ENCODE results near the gene C3orf18.

The C3orf18 gene

DNA sequence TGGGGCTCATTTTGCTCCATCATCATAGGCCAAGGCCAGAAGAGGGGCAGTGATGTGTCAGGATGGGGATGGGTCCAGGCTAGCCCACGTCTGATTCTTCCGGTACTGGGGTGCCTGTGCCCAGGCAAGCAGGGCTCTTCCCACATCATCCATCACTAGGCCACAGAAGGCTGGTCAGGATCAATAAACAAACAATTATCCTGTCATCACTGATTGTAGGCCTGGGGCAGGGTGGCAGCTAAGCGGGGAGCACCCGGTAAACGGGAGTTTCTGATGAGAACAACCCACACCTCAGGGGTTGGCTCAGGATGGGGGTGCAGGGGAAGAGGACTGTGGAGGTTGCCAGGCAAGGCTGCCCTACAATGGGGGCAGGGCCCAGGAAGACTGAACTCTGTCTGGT, 46.0 kb downstream of the C3orf18 start:
- no peak for DNase-seq (ENCODE audit: low read depth)
- TF ChIP-seq, protein P1, sequence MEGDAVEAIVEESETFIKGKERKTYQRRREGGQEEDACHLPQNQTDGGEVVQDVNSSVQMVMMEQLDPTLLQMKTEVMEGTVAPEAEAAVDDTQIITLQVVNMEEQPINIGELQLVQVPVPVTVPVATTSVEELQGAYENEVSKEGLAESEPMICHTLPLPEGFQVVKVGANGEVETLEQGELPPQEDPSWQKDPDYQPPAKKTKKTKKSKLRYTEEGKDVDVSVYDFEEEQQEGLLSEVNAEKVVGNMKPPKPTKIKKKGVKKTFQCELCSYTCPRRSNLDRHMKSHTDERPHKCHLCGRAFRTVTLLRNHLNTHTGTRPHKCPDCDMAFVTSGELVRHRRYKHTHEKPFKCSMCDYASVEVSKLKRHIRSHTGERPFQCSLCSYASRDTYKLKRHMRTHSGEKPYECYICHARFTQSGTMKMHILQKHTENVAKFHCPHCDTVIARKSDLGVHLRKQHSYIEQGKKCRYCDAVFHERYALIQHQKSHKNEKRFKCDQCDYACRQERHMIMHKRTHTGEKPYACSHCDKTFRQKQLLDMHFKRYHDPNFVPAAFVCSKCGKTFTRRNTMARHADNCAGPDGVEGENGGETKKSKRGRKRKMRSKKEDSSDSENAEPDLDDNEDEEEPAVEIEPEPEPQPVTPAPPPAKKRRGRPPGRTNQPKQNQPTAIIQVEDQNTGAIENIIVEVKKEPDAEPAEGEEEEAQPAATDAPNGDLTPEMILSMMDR (IDR thresholded peaks at IDR 0.05; ENCODE audit: low read length, missing control alignments) = no peak
- no peak overlapping the region for H3K4me3 ChIP-seq (replicated peaks; ENCODE audit: low read depth, low read length)

DNA sequence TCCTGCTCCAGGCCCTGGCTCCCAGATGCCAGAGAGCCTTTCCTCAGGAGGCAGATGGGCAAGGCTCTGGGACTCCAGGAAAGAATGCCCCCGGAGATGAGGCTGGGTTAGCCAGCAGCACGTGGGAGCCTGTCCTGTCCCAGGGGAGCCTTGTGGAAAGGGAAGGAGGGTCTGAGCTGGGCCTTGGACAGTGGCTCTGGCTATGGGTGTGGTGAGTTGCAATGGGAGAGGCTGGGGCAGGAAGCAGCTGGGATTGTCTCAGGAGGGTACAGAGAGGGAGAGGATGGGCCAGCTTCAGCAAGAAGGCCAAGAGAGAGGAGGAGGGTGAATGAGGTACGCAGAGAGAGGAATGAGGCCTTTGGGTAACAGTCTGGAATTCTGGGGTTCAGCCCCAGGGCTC, 46.7 kb downstream of the C3orf18 start:
- DNase-seq (ENCODE audit: low read depth) = no peak
- H3K4me3 ChIP-seq (replicated peaks; ENCODE audit: low read depth, low read length) = no peak overlapping the region
- TF ChIP-seq, protein P1 (IDR thresholded peaks at IDR 0.05; ENCODE audit: low read length, missing control alignments) = no peak

DNA sequence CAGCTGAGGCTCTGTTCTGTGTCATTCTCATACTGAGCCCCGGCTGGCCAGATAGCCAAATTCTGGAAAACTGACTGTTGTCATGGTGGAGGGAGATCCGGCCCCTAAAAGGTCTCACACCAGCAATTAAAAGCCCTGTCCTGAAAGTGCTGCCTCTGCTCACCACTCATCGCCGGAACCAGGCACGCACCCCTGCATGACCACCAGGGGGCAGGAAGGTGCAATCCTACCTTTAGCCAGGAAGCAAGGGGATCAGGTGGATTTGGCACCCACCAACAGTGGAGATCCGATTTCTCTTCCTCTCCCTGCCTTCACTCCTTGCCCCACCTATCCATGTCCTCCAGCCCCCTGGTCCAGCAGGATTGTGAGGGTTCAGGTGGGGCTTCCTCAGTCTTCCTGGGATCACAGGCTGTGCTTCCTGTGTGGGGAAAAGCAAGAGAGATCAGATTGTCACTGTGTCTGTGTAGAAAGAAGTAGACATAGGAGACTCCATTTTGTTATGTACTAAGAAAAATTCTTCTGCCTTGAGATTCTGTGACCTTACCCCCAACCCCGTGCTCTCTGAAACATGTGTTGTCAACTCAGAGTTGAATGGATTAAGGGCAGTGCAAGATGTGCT, 48.0 kb downstream of the C3orf18 start:
- peak; percentile 46 for DNase-seq (ENCODE audit: low read depth)
- H3K4me3 ChIP-seq (replicated peaks; ENCODE audit: low read depth, low read length) = no peak overlapping the region
- TF ChIP-seq, protein P1 (IDR thresholded peaks at IDR 0.05; ENCODE audit: low read length, missing control alignments) = peak; percentile 98

DNA sequence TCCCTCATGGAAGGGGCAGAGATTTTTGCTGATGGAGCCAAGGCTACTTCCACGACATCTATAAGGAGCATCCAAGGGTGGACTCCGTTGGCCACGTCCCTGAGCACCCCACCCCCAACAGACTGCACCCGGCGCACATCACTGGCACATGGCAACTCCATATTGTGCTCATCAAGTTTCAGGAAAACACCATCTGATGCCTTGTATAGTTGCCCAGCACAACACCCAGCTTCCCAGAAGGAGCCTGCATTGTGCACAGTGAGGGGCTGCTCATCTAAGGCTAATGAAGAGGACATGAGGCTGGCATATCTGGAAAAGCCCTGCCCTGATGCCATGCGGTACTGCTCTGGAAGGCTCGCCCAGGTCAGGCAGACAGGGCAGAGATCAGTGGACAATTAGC, 49.1 kb downstream of the C3orf18 start:
- H3K4me3 ChIP-seq (replicated peaks; ENCODE audit: low read depth, low read length) = no peak overlapping the region

DNA sequence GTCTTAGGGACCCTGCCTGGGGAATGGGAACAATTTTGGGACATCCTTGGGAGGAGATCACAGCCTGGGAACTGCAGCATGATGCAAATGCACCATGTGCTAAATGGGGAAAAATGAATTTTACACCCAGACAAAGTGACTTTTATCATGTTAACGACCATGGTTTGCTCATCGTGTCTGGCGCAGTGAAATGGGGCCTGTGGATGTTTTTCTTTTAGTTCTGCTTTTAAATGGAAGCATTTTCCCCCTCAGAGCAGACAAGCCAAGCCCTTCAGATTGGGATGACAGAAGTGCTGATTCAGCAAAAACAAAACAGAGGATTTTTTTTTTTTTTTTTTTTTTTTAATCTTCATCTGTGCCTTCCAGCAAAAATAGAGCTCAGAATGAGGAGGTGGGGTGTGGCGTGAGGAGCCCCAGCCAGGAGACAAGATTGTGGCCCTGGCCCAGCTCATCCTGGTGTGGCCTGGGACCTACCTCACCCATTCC, 49.8 kb downstream of the C3orf18 start:
- TF ChIP-seq, protein P1 (IDR thresholded peaks at IDR 0.05; ENCODE audit: low read length, missing control alignments) = no peak
- no peak for DNase-seq (ENCODE audit: low read depth)
- no peak overlapping the region for H3K4me3 ChIP-seq (replicated peaks; ENCODE audit: low read depth, low read length)

More for the DNA sequence above, 49.1 kb downstream of the C3orf18 start:
- TF ChIP-seq, protein P1 (IDR thresholded peaks at IDR 0.05; ENCODE audit: low read length, missing control alignments) = no peak
- DNase-seq (ENCODE audit: low read depth) = no peak

DNA sequence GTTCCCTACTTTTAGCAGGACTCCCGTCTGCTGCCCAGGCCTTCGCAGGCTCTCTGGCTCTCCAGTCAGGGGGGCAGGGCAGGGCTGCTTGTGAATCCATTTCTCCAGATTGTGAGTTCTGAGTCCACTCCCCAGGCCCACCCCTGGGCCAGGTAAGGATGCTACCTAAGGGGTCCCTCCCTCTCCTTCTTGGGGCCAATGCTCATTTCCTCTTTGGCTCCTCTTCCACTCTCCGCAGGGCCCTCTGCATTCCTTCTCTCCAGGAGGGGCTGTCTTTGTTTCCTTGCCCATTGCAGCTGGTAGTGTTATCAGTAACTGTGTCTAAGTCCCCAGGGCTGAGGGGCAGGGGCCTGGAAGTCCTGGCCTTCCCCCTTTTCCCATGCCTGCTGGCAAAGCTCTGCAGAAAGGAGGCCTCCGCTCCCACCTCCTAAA, 51.1 kb downstream of the C3orf18 start:
- no peak for DNase-seq (ENCODE audit: low read depth)
- no peak overlapping the region for H3K4me3 ChIP-seq (replicated peaks; ENCODE audit: low read depth, low read length)
- TF ChIP-seq, protein P1 (IDR thresholded peaks at IDR 0.05; ENCODE audit: low read length, missing control alignments) = no peak

All from fibroblast of pulmonary artery (primary cell).